HG03521 (cell line): ENCODE results near the gene MEG3.

Experiments
- ATAC-seq: cut with Tn5 transposase; IDR thresholded peaks from one replicate; pipeline ENCODE4 v1.9.1; 2021; ENCODE audit warnings: mild to moderate bottlenecking, moderate library complexity; ENCODE audit not compliant: unreplicated experiment

Gene MEG3

DNA sequence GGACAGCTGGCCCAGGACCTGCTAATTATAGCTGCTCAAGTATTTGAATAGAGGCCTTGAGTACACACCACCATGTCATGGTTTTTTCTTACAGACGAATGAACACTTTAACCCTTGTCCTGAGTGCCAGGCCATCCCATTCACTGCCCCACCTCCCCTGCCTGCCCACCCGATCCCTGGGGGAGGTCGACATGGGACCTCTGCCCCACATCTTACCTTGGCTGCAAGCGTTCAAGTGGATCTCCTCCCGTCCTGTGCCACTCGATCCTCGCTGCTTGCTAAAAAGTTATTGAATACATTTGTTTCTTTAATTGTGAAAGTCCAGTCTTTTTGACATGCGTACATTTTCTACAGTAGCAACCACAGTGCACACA is 67.3 kb downstream of the MEG3 start:
- ATAC-seq, result no peak

DNA sequence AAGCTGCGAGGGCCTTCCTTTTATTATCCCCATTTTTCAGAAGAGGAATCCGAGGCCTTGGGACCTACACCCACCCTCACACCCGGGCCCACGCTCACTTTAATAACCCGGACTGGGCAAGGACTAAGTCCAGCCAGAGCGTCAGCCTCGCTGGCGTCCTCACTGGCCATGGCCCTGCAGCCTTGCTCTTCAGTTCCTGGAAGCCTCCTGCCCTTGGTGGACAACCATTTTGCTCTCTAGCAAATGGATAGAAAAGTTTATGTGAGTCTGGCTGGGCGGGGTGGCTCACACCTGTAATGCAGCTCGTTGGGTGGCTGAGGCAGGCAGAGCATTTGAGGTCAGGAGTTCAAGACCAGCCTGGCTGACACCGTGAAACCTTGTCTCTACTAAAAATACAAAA is 67.8 kb downstream of the MEG3 start:
- ATAC-seq, result no peak

DNA sequence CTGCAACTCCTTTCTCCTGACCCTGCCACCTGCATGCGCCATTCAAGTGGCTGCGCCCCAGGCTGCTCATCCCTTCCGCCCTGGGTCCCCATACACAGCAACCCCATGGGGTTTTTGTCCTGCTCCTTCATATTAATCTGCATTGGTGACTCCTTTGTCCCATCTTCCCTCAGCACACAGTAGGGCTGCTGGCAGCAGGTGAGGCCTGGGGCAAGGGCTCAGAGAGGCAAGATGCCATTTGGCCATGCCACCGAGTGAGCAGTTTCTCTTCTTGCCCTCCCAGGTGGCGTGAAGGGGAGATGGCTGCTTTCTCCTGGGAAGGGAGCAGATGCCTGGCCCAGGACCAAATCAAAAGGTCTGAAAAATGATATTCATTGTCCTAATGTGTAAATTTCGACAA is 68.5 kb downstream of the MEG3 start:
- ATAC-seq, result no peak

DNA sequence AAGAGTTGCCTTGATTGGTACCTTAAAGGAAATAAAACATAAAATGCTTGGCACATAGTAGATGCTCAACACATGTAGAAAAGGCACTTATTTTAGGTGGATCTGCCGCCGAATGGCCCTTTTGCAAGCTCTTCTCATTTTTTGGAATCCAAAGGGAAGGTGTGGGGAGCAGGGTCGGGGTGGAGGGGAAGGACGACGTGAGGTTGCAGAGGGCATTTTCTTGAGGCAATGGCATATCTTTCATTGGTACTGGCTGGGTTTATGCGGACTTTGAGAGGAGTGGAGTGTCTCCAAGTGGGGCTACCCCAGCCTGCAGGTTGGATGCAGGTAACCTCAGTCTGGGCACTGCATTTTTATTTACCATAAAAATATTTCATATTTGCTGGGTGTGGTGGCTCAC is 69.5 kb downstream of the MEG3 start:
- no peak for ATAC-seq

DNA sequence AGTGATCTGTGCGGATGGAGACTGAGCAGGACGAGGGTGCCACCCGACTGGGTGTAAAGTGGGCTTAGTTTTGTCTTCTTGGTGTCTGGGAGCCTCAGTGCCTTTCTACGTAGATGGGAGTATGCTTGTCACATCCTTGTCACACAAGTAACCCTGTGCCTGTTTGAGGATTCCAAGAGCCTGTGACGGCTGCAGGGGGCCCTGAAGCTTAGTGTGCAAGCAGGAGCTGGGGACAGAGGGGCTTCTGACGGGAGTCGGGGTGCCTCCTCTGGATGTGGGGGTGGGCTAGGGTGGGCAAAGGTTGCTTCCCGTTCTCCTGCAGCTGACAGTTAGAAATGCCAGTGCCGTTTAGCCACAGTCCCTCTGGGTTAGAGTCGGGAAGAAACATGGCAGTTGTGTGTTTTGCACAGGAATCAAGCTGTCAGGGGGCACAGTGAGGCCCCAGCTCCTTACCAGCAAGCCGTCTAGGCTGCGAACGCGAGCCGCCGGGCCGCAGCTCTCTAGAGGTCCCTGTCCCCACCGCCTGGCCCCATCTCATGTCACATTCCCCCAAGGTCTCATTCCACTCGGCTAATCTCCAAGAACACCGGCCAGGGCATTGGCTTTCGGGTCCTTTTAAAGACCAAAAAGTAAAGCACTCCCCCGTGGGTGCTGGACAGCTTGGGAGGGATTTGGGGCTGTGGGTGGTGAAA is 70.6 kb downstream of the MEG3 start:
- no peak for ATAC-seq

DNA sequence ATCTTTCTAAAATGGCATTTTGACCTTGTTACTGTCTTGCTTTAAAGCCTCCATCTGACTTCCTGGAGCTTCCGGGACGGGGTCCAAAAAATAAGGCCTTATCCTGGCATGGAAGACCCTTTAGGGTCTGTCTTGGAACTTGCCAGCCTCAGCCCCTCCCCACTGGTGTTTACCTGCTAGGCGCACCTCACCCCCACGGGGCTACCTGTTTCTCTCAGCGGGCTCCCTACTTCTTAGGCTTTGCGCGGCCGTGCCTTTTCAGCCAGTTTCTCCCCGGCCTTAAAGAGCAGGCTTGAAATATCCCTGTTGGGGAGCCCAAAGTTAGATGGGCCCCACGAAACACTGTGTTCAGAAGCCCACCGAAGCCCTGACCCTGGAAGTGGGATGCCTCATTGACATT is 72.5 kb downstream of the MEG3 start:
- ATAC-seq, result no peak

DNA sequence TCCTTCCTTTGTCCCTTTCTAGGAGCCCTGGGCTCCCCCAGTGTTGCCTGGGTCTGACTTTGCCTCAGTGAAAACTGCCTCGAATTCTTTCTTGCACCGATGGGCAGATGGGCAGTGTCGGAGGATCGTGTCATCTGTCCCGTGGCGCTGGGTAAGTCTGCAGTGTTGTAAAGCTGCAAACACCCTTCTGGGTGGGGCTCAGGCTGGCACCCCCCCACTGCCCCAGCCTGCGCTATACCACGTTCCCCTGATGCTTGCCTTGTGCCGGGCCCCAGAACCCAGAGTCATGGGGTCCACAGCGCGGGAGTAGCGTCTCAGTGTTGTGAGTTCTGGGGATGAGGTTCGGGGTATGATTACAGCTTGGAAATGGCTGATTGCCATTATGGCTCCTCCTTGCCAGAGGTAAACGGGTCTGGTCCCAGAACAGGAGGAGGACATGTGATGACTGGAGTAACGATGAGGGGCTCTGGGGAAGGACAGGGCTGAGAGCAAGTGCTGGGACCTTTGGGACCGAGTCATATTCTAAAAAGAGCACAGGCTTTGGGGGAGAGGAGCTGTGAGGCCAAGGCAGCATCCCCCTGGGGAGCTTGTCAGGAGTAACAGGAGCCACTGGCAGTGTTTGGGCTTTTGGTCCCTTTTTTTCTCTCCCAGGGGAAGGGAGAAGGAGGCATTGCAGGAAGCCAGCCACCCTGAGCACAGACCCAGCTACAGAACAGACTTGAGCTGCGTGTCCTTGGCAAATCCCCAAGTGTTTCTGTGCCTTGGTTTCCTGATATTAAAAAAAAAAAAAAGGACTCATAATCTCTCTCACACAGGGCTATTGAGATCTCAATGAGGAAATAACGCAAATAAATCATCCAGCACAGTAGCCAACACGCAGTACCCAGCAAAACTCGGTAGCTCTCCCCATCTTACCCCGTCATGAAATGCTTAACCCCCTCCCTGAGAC is 73.3 kb downstream of the MEG3 start:
- no peak for ATAC-seq

DNA sequence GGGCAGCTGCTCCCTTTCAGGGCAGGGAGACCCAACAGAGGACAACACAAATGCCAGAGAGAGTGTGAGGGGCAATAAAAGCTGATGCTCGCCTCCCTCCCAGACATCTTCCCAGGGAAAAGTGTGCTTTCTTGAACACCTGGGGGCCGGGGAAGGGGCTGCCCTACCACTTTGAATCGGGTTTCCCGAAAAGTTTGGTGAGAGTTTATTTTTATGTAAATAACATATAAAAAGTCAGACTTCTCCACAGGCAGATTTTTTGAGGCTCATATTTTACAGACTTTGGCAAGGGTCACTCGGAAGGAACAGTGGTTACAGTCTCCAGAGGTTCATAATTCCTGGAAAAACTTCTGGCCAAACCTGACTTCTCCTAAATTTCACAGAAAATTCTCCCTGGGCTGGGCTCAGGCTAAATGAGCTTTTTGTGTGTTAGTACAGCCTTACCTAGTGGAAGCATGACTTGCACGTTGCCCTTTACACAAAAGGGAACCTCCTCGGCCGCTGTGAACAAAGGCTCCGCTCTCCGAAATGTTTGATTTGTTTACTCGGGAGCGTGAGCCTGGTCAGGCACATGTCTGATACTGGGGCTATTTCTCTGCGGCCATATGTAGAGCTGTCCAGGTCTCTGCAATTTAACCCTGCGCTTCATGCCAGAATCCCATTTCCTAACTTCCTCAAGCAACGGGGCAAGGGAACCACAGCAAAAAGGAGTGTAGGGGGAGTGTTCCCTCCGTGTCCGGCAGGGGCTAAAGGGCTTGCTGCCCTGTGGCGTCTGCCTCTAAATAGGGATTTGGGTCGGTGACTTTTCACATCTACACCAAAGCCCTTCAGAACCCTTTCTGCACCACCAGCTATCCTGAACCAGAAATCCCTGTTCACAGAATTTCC is 74.2 kb downstream of the MEG3 start:
- no peak for ATAC-seq

DNA sequence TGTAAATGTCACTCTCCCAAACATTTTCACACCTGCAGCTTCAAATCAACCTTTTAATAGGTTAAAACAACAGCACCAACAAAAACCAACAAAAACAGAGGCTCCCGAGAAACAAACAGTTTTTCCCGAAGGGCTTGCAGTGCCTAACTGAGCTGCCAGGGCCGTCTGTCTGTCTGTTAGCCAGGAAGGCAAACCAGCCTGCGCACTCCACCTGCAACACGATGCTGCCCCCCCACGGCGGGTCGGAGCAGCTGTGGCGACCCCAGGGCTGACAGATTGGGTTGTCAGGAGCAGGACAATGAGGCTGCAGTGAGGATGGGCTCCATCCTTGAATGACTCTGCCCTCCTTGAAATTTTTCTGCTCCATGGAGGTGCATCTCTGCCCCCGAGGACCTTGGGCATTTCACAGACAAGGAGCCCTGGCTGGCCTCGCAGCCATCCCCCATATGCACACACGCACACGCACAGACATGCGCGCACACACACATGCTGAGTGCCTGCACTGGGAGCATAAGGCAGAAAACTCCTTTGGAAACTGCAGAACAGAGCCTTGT is 75.0 kb downstream of the MEG3 start:
- no peak for ATAC-seq

DNA sequence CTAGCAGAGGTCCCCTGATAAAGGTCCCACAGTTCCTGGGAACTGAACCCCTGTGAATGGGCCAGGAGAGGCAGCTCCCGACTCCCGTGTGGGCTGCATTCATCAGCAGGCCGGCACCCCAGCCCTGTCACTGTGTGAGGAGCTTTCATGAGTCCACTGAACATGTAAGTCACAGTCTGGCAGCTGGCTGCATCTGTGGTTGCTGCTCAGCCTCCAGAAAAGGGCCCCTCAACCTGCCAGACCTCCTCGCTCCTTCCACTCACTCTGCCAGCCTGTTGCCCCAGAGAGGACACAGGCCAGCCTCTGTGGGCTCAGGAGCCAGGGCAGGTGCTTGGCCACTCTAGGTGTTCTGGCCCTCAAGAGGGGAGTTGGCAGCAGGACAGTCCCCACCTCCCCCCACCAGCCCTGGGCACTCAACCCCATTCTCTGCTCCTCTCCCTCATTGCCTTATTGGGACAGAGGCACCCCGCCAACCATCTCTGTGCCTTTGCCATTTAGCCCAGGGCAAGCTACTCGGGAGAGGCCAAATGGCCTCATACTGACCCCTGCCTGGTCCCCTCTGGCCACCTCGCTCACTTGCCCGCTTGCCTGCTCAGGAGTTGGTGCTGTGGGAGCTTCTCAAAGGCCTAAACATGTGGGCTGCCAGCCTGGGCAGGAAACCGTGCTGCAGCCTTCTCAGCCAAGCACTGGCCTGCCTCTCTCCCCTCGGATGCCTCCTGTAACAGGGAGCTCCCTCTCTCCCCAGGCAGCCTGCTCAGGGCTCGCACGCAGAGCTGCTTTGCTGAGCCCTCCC is 75.7 kb downstream of the MEG3 start:
- ATAC-seq, result no peak

DNA sequence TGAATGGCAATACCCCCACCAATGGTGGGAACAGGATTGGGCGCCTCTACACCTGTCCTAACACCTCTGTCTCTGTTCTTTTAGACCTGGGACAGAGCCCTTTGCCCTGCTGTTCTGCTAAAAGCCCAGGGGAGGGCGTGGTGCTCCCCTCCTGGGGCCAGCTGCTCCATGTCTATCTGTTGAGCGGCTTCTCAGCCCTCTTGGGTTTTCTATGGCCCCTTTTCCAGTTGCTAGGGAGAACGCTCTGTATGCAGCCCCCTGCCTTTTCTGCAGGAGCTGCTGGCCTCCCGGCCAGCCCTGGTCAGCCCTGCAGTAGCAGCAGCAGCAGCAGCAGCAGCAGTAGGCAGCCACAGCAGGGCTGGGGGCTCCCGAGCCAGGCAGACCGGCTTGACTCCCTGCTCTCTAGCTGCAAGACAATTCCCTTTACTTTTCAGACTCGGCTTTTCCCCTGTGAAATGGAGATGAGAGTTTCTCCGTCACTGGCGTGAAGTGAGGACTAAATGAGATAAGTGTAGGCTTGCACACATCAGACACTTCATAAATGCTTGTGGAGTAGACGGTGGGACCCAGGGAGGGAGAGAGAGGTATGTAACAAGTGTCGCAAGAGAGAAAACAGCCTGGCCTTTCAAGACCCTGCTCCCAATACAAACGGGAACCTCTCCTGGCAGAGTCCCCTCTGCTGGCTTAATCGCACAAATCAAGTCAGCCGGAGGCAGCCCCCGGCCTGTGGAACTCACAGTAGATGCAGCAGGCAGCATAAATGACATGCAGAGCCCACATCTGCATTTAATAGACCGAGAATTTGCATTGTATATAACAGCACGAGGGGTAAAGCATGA is 76.6 kb downstream of the MEG3 start:
- ATAC-seq, result no peak

DNA sequence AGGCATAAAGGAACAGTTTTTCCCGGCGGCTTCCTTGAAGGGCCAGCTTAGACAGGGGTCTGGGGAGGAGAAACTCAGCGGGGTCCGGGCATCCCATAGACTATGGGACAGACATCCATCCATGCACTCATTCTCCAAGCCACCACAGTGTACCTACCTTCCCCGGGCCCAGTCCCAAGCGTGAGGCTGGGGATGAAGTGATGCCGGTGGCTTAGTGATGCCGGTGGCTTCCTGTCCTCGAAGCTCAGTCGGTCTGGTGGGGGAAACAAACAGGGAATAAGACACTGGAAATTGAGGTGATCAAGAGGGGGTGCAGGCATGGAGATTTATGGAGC is 77.2 kb downstream of the MEG3 start:
- ATAC-seq, result no peak

DNA sequence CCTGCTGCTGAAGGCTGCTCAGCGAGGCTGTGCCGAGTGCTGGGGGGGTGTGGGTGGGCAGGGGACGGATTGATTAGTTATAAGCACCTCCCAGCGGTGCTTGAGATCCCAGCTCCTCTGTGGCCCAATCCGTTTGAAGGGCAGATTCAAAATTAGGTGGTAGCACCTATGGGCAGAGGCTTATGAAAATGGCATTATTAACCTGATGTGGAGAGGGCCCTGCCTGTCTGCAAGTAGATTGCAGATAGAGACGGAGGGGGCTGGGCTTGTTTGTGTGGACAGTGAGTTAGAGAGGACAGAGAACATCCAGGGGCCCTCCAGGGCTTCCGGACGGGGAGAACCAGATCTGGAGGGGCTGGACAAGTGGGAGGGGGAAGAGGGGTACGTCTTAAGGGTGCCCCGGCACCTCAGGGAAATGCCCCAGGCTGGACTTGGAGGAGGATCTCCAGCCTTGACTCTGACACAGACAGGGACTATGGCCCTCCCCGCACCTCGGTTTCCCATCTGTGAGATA is 77.8 kb downstream of the MEG3 start, which contains the start of gene RTL1:
RTL1 (minus strand) TSS at position 51 of the 514 bp plus-strand sequence. CDS start 18,934 bp downstream, outside the sequence.
- ATAC-seq, result no peak

DNA sequence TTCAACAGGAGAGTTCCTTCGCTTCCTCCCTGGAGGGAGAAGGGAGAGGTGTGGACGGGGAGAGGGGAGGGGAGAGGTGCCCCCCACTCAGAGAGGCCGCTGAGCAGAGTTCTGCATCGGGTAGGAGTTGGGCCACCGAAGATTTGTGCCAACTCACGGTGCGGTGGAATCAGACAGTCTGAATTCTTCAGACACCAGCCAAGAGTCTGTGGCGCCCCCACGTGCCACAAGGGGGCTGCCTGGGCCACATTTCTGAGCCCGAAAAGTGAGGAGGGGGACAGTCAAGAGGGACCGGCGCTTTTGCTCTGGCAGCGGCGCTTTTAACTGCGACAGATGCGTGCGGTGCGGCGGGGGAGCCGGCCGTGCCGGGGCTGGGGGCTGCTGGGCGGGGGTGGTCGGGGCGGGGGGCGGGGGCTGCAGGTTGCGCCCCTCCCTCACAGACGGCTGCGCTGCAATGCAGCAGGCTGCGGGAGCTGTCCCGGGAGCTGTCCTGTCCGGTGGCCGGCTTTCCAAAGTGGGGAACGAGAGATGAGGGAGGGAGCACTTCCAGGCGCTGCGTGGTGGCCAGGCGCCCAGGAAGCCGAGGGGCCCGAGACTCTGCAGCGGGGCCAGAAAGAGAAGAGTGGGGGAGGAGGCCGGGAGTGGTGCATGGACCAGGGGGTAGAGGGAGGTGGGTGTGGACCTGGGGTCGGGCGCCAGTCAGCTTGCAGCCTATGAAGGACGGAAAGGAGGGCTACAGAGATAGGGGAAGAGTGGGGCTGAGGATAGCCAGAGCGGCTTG is 78.6 kb downstream of the MEG3 start:
- no peak for ATAC-seq

DNA sequence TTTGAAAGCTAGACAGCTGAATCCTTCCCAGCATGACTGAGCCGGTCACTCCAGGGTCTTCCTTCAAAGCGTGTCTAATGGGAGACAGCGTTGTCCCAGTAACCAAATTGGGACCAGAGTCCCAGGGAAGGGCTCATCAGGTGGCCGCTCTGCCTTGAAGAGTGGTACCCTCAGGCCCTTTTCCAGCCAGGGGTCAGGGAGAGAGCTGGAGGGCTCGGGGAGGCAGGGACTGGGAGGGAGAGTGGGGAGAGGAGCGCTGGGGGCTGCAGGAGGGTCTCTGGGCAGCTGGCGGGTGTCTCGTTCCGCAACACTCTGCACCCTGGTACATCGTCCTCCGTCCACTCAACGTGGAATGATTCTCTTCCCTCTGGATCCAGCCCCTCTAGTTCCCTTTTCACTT is 79.2 kb downstream of the MEG3 start:
- ATAC-seq, result no peak

DNA sequence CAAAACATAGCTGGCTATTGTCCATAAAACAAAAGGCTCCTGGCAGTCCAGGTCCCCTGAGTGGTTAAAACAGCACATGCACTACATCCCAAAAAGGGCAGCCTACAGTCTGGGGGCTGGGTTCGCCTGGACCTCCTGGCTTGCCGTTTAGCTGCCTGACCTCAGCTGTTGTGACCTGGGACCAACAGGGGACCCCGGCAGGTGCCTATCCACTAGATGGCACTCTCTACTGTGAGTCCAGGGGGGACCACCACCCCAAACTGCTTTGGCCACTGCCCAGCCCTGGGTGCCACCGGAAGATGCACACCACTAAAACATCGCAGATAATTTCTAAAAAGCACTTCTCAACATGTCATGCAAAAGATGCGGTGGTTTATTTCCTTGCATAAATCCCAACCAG is 80.5 kb downstream of the MEG3 start:
- ATAC-seq, result no peak

DNA sequence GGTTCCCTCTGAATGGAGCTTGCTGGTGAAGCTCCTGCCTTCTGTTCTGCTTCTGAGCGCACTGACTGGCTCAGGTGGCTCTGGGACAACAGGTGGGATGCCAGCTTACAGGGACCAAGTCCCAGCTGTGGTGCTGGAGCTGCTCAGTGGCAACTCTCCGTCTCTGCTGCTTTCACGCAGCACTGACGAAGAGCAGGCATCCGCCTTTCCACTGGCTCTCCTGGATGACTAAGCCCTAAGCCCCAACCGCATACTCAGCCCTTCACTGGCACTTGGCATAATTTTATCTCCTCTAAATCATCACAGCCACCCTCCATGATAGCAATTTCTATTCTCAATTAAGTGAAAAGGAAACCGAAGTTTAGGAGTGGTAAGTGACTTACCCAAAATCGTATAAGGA is 81.3 kb downstream of the MEG3 start:
- ATAC-seq, result no peak

DNA sequence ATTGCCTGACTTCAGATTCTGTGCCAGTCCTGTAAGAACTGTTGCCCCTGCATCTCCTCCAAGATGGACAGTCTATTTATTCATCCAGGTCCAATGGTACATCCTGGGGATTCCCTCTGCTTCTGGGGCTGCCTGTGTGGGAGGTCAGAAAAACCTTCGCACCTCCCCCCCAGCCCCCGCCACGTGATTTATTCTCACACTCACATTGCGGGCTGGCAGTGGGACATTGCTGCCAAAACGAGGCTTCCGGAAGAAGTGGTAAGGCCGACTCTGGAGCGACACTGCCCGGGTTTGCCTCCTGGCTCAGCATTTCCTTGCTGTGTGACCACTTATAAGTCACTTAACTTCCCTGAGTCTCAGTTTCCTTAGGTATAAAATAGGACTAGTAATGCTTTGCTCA is 83.5 kb downstream of the MEG3 start:
- ATAC-seq, result no peak
